HL-60 (cell line): ENCODE measurements around the gene GALNT6.

Source experiments
- DNase-seq, 2 experiments: peaks; one replicate each; pipeline ENCODE4 v3.0.0-alpha.2; 2010 to 2020; ENCODE audit warnings: low read depth in 1 of 2, low spot score in 1 of 2
- H3K27ac ChIP-seq: fragments of 250-450 bp; sonication (Bioruptor Pico); replicated peaks from 2 replicates; pipeline ENCODE4 v1.5.1; 2020; ENCODE audit warnings: mild to moderate bottlenecking, moderate library complexity
- H3K27me3 ChIP-seq: fragments of 250-450 bp; sonication (Bioruptor Pico); 2 replicates; pipeline ENCODE4 v1.5.1; 2021; ENCODE audit warnings: mild to moderate bottlenecking, moderate library complexity; ENCODE audit not compliant: insufficient read depth, poor library complexity, severe bottlenecking
- H3K4me3 ChIP-seq: replicated peaks from 2 replicates; pipeline ENCODE4 v1.5.1; 2011; ENCODE audit warnings: mild to moderate bottlenecking, control low read depth, low read length; ENCODE audit not compliant: insufficient read depth
- CTCF ChIP-seq: IDR thresholded peaks from one replicate; pipeline ENCODE4 v1.5.1; 2011; ENCODE audit warnings: low read length, control low read depth, inconsistent platforms; ENCODE audit not compliant: insufficient read depth
- GABPA ChIP-seq: IDR thresholded peaks from 2 replicates; pipeline ENCODE4 v1.6.1; 2012; ENCODE audit warnings: low read depth
- POLR2AphosphoS5 ChIP-seq: IDR thresholded peaks from 2 replicates; pipeline ENCODE4 v1.6.1; 2012; ENCODE audit warnings: low read depth
- REST ChIP-seq: IDR thresholded peaks from 2 replicates; pipeline ENCODE4 v1.6.1; 2012; ENCODE audit warnings: low read depth; ENCODE audit not compliant: insufficient replicate concordance
- SPI1 ChIP-seq: IDR thresholded peaks from 2 replicates; pipeline ENCODE4 v1.6.1; 2012; ENCODE audit warnings: low read depth, mild to moderate bottlenecking, borderline replicate concordance

GALNT6 gene

DNA sequence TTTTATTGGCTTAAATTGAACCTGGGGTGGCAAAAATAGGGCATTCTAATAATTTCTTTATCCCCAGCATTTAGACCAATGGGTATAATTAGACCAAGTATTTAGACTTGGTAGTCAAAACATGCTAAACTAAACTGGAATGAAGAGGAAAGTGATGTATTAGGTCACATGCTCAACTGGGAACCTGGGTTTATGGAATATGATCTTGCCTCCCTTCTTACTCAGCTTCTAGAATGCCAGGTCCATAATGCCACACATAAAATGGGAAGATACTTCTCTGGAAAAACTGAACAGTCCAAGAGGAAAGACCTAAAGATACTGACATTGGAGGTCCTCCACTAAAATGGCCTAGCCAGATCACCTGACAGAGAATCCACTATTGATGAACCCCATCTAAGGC is 61.0 kb downstream of the GALNT6 start:
- TF ChIP-seq GABPA (no peak), SPI1 (no peak), CTCF (no peak), REST (no peak), POLR2AphosphoS5 (no peak)
- no peak for DNase-seq
- Histone ChIP-seq H3K4me3 (no peak overlapping the region), H3K27me3 (no peaks in the 10 kb centered on the region), H3K27ac (peak overlapping the region; percentile 97)

DNA sequence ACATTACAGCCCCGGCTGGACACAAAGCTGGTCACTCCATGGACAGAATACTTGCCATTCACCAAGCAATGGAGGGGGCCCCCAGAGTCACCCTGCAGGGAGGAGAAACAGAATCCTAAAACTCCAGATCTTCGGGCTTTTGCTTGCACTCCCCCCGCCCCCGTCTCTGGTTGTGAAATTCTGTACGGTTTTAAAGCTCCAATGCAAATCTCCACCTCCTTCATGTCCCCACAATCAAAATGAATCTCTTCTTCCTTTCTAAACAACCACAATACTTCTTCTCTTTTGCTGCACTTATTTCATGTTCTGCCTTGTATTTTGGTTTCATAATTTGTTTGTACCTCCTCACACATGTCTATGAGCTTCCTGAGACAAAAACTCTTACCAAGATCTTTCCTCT is 61.5 kb downstream of the GALNT6 start:
- peak overlapping the region; percentile 20 for H3K4me3 ChIP-seq

DNA sequence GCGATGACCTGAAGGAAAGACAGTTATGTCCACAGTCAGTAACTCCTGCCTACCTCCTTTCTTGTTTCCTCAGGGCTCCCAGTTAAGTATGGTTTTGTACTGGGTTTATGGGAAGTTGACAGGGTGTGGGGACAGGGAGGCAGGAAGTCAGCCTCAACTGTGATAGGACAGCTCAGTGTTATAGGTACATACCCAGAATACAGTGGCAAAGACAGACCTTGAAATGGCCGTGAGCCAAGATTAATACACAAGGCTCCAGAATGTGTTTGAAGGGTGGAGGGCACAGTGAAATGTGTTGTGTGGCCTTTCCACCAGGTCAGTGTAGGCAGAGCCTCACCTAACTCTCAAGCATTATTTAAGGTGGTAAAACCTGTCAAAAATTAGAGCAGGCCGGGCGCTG is 62.6 kb downstream of the GALNT6 start:
- TF ChIP-seq SPI1: no peak
- TF ChIP-seq CTCF: no peak
- TF ChIP-seq GABPA: no peak
- TF ChIP-seq POLR2AphosphoS5: no peak
- no peak for TF ChIP-seq REST
- DNase-seq: no peak
- H3K27ac ChIP-seq: peak overlapping the region; percentile 97
- H3K4me3 ChIP-seq: no peak overlapping the region
- H3K27me3 ChIP-seq: no peaks in the 10 kb centered on the region

More for the DNA sequence above, 61.5 kb downstream of the GALNT6 start:
- H3K27me3 ChIP-seq: no peaks in the 10 kb centered on the region
- TF ChIP-seq CTCF: no peak
- TF ChIP-seq GABPA: no peak
- TF ChIP-seq POLR2AphosphoS5: no peak
- TF ChIP-seq SPI1: no peak
- TF ChIP-seq REST: no peak
- DNase-seq: peak in 1 of 2 experiments; percentile 67
- peak overlapping the region; percentile 97 for H3K27ac ChIP-seq
